Measurements from ENCODE around the gene LFNG.

Gene LFNG

DNA sequence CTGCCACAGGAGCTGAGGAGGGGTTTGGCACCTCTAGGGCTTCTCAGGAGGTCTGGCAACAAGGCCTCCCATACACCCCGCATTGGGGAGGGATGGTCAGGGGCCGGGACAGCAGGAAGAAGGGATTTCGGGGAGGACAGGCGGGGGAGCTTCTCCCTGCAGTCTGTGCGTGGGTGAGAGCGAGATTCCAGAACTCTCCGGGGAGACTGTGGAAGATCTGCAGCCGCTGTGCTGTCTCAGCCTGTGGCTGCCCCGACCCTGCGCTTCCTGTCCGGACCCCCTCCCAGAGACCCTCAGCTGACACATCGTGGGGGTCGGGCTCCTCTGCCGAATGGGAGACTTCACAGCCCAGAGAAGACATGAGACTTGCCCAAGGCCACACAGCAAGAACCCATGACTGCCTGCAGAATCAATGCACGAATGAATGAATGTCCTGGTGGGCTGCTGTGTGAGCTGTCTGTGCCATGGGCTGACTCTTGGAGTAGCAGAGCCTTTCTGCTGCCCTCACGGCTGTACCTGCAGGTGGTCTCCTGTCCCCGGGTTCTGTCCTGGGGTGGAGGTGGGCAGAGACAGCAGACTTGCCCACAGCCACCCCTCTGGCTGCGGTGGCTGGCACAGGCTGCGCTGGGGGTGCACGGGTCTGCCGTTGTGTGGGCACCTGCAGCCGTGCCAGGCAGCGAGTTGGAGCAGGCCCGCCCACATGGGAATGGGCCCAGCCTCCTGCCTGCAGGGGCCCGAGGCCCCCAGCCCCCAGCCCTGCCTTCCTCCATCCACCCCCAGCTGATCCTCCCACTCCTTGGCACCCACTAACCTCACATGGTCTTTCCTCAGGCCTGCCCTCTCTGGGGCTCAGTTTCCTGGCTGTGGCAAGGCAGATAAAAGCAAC, 16.3 kb upstream of the LFNG start:
- DNase-seq (ENCODE audit: low read depth) = no peak

DNA sequence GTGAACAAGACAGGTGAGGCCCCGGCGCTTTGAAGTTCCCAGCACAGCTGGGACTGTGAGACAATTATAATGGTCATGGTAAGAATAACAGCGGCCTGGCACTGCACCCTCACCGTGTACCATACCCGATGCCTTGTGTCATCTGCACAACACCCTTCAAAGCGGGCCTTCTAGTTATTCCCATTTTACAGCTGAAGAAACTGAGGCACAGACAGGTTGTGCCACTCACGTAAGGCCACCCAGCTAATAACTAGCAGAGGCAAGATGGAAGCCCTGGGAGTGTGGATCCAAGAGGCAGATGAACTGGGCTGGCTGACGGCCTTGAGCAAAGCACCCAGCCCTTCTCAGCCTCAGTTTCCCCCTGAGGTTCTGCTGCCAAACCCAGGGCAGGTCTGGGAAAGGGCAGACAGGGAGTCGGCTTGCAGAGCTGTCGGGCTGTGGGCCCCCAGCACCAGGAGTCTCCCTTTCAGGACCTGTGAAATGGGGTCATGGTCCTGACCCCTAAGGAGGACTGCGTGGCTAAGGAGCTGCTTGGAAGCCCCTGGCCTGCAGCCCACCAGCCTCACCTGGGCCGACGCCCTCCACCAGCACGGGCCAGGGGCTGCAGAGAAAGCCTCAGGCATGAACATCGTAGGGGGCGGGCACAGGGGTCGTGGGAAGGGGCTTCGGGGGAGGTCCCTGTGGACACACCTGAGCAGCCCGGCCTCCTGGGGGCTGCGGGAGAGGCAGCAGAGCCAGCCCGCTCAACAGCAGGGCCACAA, 15.3 kb upstream of the LFNG start:
- no peak for DNase-seq (ENCODE audit: low read depth)

DNA sequence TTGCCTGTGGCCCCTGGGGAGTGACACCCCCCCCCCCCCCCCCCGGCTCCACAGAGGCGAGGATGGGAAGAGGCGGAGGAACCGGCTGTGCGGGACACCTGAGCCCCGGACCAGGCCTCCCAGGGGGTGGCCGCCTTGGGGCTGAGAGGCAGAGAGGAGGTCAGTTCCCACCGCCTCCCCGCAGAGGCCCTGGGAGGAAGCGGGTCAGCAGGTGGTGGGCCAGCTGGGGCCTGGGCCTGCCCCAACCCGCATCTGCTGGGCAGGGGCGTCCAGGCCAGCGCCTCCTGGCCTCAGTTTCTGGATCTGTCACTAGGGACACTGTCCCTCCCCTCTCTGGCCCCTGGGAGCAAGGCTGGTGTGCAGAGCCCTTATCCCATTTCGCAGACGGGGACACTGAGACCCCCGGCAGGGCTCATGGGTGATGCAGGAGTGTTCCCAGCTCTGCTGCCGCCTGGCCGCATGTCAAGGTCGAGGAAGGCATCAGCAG, 14.6 kb upstream of the LFNG start:
- no peak for DNase-seq (ENCODE audit: low read depth)

DNA sequence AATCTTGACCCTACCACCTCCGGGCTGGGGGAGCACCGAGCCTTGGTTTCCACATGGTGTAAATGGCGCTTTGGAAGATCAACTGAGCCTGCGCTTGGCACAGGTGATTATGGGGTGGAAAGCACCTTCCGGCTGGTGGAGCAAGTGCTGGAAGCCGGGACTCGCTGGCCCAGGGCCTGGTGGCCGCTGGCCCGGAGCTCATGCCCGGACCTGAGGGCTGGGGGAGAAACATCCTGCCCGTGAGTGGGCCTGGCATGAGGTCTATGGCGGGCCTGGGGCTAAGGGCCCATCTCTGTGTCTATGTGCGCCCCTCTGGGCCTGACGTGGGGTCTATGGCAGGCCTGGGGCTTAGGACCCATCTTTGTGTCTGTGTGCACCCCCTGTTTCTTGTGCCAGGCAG, 14.2 kb upstream of the LFNG start:
- no peak for DNase-seq (ENCODE audit: low read depth)

DNA sequence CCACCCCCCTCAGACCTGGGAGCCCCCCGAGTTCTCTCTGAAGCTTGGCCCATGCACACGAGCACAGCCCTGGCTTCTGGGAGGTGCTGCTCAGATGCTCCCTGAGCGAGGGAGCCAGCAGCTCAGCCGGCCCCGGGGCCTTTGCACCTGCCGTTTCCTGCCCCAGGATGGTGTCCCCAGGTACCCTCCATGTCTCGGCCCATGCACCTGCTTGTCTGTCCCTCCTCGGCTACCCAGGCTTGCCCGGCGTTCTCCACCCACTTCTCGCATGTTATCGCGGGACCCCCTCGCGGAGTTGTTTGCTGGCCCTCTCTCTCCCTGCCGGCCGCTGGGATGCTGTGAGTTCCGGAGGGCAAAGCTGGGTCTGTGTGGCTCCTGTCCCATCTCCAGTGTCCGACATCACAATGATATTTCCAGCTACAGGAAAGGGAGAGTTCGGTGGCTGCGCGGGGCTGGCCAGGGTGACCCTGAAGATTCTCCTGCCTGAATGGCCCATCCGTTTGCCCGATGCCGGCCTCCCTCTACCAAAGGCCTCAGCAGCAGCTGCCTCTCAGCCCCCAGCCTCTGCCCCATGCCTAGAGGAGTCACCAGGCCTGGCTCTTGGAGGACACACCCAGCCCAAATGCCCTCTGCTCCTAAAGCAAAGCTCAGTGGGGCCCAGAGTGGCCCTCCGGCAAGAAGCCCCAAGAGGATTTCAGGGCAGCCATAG, 12.2 kb upstream of the LFNG start:
- DNase-seq (ENCODE audit: low read depth) = no peak

DNA sequence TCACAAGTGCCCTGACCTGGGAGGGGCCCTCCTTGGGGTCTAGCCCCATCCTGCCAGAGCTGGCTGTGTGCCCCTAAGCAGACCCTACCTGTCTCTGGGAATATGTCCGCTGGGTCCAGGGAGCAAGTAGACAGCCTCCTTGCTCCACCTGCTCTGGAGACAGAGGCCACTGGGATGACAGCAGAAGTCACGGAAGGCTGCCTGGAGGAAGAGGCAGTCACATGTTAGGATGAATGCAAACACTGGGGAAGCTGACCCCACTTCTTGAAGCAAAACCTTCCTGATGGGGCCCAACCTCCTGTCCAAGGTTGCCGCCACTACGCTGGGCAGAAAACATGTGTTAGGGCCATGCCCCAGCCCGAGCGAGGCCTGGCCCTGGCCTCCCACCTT, 11.7 kb upstream of the LFNG start:
- DNase-seq (ENCODE audit: low read depth) = no peak

DNA sequence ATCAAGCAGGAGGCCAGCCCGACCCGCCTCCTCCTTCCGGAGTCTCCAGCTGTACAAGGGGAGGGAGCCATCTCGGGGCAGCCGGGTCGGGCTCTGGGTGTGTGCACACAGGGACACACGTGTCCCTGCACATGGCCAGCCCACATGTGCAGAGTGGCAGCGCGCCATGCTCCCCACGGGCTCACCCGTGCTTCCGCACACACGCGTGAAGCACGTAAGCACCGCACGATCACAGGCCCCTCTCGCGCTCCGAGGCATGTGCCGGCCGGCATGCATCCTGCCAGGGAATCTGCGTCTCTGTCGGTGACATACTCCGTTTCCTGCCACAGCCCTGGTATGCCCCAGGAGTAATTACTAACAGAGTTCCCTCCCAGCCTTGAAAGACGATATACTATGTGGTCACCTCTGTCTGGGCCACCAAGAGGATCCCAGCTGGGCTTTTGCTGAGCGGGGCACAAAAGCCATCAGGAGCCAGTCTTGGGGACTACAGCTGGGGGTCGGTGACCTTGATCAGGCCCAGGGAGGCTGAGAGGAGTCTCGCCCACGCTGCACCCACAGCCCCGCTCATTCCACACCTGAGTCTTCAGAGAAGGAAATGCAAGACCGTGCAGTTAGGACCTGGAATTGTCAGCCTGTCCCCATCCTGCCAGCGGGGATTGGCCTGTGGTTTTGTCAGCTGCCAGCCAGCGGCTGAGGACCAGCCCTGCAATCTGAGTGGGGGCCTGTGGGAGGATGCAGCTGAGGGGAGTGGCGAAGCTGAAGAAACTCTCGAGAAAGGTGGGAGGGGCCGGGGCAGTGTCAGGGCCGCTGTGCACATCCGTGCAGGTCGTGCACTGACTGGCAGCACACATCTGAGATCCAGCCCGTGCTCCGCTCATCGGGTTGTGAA, 11.0 kb upstream of the LFNG start:
- no peak for DNase-seq (ENCODE audit: low read depth)

DNA sequence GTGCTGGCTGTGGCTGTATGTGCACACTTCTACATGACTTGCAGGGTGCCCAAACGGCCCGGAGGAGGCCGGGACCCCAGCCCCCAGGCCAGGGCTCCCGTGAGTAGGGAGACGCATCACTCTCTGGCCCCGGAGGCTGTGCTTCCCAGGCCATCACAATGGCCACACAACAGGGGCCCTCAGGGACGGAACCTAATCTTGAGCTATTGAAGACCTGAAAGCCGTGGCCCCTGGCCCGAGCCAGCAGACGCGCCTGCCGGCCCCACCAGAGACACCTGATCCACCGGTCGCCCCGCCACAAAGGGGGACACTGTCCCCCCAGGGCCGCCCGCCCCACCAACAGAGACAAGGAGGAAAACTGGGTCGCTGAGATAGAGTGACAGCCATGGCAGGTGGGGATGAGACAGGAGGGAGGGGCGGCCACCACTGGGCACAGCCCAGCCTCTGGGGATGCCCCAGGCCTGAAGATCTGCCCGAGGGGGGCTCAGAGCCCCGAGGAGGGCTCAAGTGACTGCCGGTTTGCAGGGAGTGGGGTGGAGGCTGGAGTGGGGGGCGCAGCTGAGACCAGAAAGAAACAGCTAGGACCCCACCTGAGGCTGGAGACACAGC, 10.2 kb upstream of the LFNG start:
- no peak for DNase-seq (ENCODE audit: low read depth)

DNA sequence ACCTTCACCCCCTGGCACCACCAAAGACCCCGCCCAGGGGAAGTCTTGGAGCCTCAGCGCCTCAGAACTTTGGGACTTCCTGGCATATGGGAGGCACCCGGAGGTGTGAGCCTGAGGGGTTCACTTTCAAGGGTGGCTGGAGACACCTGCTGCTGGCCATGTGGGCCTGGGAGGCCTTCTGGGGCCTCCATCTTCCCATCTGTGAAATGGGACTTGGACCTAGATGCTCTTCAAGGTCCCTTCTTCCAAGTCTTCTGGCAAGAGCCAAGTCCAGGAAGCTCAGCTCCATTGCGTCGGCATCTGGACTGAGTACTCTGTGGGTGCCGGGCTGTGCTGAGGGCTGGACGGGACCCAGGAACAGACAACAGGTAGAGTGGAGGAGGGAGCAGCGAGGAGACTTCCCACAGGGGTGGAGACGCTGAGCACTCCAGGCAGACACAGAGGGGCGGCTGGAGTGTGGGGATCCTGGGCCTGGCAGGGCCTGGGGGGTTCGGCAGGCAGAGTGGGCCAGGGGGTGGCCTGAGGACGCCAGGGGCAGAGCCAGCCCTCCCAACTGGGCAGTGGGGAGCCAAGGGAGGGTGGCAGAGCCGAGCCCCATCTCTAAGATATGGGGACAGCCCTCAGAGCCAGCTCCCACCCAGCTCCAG, 9.3 kb upstream of the LFNG start:
- DNase-seq (ENCODE audit: low read depth) = no peak

DNA sequence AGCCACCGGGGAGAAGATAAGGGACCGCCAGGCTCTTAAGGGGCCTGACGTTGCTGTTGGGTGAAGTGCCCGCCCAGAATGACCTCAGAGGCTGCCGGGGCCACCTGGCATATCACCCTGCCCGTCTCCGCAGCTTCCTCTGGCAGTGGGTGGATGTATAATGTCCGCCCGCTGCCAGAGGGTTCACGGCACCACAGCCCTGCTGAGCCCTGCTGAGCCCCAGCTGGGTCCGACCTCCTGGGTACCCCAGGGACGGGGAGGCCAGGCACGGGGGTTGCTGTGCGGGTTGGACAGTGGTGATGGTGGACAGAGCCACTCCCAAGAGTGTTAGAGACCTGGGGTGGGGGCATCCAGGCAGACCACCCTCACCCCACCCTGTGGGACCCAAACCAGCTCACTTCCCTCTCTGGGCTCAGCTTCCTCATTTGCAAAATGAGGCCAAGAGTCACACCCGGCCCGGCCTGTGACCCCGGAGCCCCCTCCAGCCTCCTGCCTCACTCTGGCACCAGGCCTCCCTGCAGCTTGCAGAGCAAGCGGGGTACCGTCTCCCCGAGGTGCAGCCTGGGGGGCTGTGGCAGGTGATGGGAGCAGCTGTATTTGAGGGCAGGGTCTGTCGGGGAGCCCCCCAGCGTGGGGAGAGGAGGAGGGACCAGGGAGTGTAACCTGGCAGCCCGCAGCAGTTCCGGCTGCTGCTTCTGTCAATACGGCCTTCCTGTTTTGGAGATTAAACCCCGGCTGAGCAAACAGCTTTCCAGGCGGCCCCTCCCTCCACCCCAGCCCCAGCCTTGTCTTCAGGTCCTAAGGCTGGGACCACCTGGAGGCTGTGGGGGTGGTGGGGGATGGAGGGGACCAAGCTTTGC, 8.4 kb upstream of the LFNG start:
- DNase-seq (ENCODE audit: low read depth) = no peak

DNA sequence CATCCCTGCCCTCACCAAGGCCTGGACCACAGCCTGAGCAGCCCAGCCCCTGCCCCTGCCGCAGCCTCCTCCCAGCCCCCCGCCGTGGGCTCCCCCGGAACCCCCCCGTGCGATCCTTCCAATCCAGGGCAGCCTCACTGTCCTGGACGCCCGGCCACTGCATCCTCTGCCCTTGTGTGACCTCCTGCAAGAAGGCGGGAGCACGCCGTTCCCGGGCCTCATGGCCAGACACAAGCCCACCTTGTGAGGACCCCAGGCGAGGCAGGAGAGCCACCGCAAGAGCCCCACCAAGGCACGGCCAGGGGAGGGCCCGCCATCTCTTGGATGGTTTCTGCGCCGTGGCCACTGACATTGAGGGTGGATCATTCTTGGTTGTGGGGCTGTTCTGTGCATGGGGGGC, 7.8 kb upstream of the LFNG start:
- no peak for DNase-seq (ENCODE audit: low read depth)

DNA sequence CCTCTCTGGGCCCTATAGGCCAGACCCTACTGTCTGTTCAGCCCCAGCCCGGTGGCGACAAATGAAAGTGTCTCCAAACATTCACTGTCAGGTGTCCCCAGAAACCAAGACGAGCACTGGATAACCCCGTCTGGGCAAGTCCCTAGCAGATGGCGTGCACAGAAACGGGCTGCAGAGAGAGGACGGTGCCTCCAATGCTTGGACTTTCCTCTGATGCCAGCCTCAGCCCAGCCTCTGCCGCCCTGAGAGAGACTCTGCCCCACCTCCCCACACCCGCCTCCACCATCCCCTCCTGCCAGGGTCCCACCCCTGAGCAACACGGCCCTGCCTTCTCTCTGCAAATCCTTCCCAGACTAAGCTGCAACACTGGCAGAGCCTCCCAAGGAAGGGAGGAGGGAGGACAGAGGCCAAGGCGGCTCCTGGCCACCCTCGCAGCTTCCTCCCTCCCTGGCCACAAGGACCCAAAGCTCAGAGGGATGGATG, 7.4 kb upstream of the LFNG start:
- DNase-seq (ENCODE audit: low read depth) = no peak

DNA sequence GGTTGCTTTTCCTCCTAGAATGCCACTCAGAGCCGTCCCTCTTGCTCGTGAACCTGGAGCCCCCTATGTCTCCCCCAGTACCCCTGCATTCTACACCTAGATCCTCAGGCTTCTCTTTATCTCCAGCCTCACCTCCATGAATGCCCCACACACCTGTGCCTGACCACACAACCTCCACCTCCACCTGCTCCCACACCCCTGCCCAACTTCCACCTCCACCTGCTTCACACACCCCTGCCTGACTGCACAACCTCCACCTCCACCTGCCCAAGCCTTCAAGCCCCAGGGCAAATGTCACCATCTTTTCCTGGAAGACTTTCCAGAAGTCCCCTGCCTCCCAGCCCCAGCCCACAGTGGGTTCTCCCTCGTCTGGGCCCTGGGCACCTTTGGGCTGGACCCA, 6.9 kb upstream of the LFNG start:
- DNase-seq (ENCODE audit: low read depth) = no peak

DNA sequence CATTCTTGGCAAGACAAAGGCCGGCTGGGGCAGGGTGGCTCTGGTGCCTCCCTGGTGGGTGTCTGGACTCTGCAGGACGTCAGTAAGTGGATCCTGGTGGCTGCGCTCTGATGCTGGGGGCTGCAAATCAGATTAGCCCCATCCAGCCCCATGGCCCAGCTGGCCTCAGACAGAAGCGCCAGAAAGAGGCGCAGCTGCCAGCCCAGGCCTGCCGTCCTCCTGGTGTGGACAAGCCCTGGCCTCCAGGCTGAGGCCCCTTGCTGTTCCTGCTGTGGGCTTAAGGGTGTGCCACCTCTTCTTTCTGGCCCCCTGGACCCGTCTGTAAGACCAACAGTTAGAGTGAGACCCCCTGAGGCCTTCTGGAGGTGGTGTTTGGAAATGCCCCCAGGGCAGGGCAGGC, 5.9 kb upstream of the LFNG start:
- no peak for DNase-seq (ENCODE audit: low read depth)

DNA sequence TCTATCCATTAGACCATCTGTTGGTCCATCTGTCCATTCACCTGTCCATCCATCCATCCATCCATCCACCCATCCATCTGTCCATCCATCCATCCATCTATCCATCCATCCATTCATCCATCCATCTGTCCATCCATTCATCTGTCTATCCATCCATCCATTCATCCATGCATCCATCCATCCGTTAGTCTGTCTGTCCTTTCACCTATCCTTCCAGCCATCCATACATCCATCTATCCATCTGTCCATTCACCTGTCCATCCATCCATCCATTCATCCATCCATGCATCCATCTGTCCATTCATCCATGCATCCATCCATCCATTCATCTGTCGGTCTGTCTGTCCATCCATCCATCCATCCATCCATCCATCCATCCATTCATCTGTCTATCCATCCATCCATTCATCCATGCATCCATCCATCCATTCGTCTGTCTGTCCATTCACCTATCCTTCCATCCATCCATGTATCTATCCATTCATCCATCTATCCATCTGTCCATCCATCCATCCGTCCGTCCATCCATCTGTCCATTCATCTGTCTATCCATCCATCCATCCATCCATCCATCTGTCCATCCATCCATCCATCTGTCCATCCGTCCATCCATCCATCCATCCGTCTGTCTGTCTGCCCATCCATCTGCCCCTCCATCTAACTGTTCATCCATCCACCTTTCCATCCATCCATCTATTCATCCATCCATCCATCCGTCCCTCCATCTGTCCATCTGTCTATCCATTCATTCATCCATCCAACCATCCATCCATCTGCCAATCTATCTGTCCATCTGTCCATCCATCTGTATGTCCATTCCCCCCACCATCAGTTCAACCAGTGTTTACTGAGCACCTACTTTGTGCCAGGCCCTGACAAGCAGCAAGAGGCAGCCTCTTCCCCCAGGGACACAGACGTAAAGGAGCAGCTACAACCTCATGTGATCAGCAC, 4.8 kb upstream of the LFNG start:
- DNase-seq (ENCODE audit: low read depth) = no peak

DNA sequence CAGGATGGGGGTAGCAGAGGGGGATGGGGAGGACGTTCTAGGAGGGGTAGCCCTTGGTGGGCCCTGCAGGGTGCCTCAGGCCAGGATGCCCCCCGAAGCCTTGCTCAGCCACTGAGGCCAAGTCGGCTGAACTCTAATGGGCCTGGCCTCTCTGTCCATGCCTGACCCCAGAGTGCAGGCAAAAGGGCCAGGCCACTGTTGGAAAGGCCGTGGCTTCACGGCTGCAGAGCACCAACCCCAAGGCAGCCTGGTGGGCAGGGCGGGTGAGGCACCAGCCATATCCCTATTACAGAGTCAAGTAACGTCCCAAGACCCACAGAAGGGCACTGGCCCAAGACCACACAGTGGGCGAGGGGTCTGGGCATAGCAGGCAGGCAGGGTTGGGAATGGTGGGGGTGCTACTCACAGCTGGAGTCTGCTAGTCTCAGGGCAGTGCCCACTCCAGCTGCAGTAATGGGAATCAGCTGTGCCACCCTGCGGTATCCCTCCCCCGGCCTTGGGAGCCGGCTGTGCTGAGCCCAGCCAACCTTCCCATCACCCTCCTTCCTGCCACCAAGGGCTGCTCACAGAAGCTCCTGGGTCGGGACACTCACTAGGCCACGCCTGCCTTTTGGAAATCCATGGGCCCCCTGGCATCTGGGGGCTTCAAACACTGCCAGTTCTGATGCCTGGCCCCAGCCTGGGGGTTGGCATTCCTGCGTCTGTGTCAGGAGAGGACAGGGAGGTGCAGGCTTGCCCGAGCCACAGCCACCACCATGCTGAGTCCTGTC, 4.0 kb upstream of the LFNG start:
- DNase-seq (ENCODE audit: low read depth) = no peak

DNA sequence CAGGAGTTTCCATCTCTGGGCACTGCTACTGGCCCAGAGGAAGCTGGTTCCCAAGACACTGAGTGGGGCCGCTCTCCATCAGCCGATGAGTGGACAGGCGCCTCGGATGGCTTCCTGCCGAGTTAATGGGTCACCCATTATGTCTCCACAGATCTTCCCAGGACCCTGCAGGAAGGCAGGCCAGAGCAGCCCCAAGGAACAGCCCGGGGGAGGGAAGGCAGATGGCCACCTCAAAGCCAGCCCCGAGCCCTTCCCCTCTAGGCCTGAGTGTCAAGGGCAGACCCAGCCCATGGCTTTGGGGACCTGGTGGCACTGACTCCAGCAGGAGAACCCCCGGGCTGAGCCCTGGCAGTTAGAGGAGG, 3.4 kb upstream of the LFNG start:
- no peak for DNase-seq (ENCODE audit: low read depth)

DNA sequence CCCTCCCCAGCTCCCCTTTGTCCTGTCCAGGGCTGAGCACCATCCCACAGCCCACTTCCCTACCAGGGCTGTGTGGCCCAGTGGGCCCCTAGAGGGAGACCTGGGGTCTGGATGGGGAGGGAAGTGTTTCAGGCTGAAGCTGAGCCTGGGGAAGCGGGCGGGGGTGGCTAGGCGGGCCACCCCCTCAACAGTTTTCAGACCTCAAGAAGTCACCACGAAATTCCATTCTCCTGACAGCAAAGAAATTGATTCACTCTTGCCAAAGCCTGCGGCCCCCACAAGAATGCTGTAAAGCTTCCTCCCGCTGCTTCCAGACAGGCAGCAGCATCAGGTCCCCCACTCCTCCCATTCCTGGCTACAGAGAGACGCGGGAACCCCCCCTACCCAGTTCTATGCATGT, 2.5 kb upstream of the LFNG start:
- no peak for DNase-seq (ENCODE audit: low read depth)
